Endothelial cell of umbilical vein (primary cell): ENCODE measurements around the gene NAT10. TPM values are rescaled to one million over a fixed set of nuclear protein-coding genes. Genes with fewer than 3 reads are reported as not detected.

Experiments used
- BruUV-seq: library from RNA; stranded (reverse); fragments of 400-500 nt; replicated peaks from 2 replicates; lab custom pipeline; 2021; lab: Mats Ljungman, UMichigan
- CTCF ChIA-PET: fragments of 300-600, 350-600 bp; sonication (Branson Sonifier 250); formaldehyde crosslinking; loops from one replicate; lab custom pipeline; 2021; ENCODE audit warnings: antibody characterized with exemption, inconsistent platforms; lab: Charles Lee
- POLR2A ChIA-PET: fragments of 300-600, 350-600 bp; sonication (Branson Sonifier 250); formaldehyde crosslinking; loops from one replicate; lab custom pipeline; 2021; ENCODE audit warnings: antibody characterized with exemption, inconsistent platforms; lab: Charles Lee
- DNase-seq: peaks from one replicate; pipeline ENCODE4 v3.0.0-alpha.2; 2011; ENCODE audit warnings: low read depth, low spot score
- FAIRE-seq: peaks from 2 replicates; lab custom pipeline; 2011; peaks lifted over from hg19 to GRCh38; lab: Jason Lieb, UNC
- H2AFZ ChIP-seq: 2 replicates; pipeline ENCODE4 v1.6.0; 2012; ENCODE audit warnings: low read depth, low read length, control low read depth, inconsistent platforms
- H3K27ac ChIP-seq: 2 replicates; pipeline ENCODE4 v1.5.1; 2011; ENCODE audit warnings: low read depth, mild to moderate bottlenecking, control low read depth, low read length, moderate library complexity; ENCODE audit not compliant: insufficient read depth
- H3K27me3 ChIP-seq, 2 experiments: 2 replicates each; pipeline versions ENCODE4 v1.6.0 to v1.6.1; 2011; ENCODE audit warnings: low read length in 2 of 2, mixed read lengths in 1 of 2; ENCODE audit not compliant: control insufficient read depth in 2 of 2, insufficient read depth in 2 of 2
- H3K36me3 ChIP-seq, 2 experiments: 2 replicates in 1 of 2; 3 replicates in 1 of 2; pipeline ENCODE4 v1.5.1; 2011; ENCODE audit warnings: low read length in 2 of 2, mild to moderate bottlenecking in 1 of 2, moderate library complexity in 1 of 2; ENCODE audit not compliant: control insufficient read depth in 2 of 2, insufficient read depth in 2 of 2; ENCODE audit errors: extremely low read depth in 1 of 2
- H3K4me1 ChIP-seq: 3 replicates; pipeline ENCODE4 v1.5.1; 2011; ENCODE audit warnings: mild to moderate bottlenecking, low read length; ENCODE audit not compliant: control insufficient read depth, insufficient read depth; ENCODE audit errors: extremely low read depth
- H3K4me2 ChIP-seq: 2 replicates; pipeline ENCODE4 v1.6.1; 2011; ENCODE audit warnings: low read length, control low read depth, mixed read lengths; ENCODE audit not compliant: insufficient read depth
- H3K4me3 ChIP-seq, 3 experiments: fragments of 200-600 bp in 1 of 3; sonication (generic), shearing (Covaris generic) in 1 of 3; replicated peaks in 1 of 3; 2 replicates each; pipeline ENCODE4 v1.5.1; 2011 to 2016; ENCODE audit warnings: control low read depth in 3 of 3, low read length in 3 of 3, mild to moderate bottlenecking in 2 of 3, inconsistent platforms in 1 of 3, low read depth in 1 of 3, moderate library complexity in 1 of 3; ENCODE audit not compliant: insufficient read depth in 1 of 3
- H3K79me2 ChIP-seq: 2 replicates; pipeline ENCODE4 v1.6.0; 2012; ENCODE audit warnings: low read length, inconsistent platforms; ENCODE audit not compliant: control insufficient read depth, insufficient read depth
- H3K9ac ChIP-seq: replicated peaks from 2 replicates; pipeline ENCODE3; 2011; ENCODE audit warnings: low read length, control low read depth; ENCODE audit not compliant: insufficient read depth; ENCODE audit errors: extremely low read depth
- H3K9me1 ChIP-seq: replicated peaks from 3 replicates; pipeline ENCODE4 v1.6.0; 2011; ENCODE audit warnings: mild to moderate bottlenecking, low read length; ENCODE audit not compliant: control insufficient read depth, insufficient read depth; ENCODE audit errors: extremely low read depth
- H3K9me3 ChIP-seq: replicated peaks from 2 replicates; pipeline ENCODE4 v1.5.1; 2012; ENCODE audit warnings: low read length, inconsistent platforms; ENCODE audit not compliant: control insufficient read depth, insufficient read depth
- H4K20me1 ChIP-seq: replicated peaks from 2 replicates; pipeline ENCODE3; 2011; ENCODE audit warnings: mild to moderate bottlenecking, low read length; ENCODE audit not compliant: control insufficient read depth, insufficient read depth; ENCODE audit errors: extremely low read depth
- FOS ChIP-seq: IDR thresholded peaks from 2 replicates; pipeline ENCODE4 v1.6.1; 2011; ENCODE audit warnings: mild to moderate bottlenecking, low read length, moderate library complexity, borderline replicate concordance; ENCODE audit not compliant: insufficient read depth
- JUN ChIP-seq: IDR thresholded peaks from 2 replicates; pipeline ENCODE4 v1.6.1; 2011; ENCODE audit warnings: borderline replicate concordance, low read depth; ENCODE audit not compliant: insufficient read length, insufficient read depth
- MYC ChIP-seq: IDR thresholded peaks from one replicate; pipeline ENCODE4 v1.6.1; 2011; ENCODE audit warnings: mild to moderate bottlenecking, low read depth, low read length
- POLR2A ChIP-seq: IDR thresholded peaks from 2 replicates; pipeline ENCODE4 v1.6.1; 2012; ENCODE audit warnings: low read depth, mild to moderate bottlenecking, control low read depth, low read length
- dilution Hi-C: fragments of 300-500 bp; cut with MboI; formaldehyde crosslinking; loops from one replicate; pipeline ENCODE4 v1.15.0; 2019; ENCODE audit warnings: low sequenced_read_pairs; ENCODE audit not compliant: extremely low pct_ligation_motif_present
- intact Hi-C: fragments of 100-400 bp; cut with micrococcal nuclease; formaldehyde crosslinking; loops from one replicate; pipeline ENCODE4 v1.10.0; 2022
- polyA plus RNA-seq, 4 experiments: library from polyadenylated mRNA; depleted of rRNA in 3 of 4; stranded (reverse) in 3 of 4; unstranded in 1 of 4; fragments of >200 nt; gene quantifications; 2 replicates each; pipeline versions ENCODE4 v1.2.1 to v1.2.3, GENCODE V29; 2011 to 2012; ENCODE audit warnings: missing spikeins in 1 of 4
- total RNA-seq: library from RNA; stranded (reverse); gene quantifications from 2 replicates; pipeline ENCODE4 v1.2.3, GENCODE V29; 2021
- TF ChIP-seq, protein P1 (sequence below), 2 donors: IDR thresholded peaks; 1 replicate in 1 of 2; 2 replicates in 1 of 2; pipeline ENCODE4 v1.5.1; 2011; ENCODE audit warnings: low read length in 2 of 2, mild to moderate bottlenecking in 2 of 2, moderate library complexity in 2 of 2, control low read depth in 1 of 2, inconsistent platforms in 1 of 2, low read depth in 1 of 2; ENCODE audit not compliant: insufficient read depth in 1 of 2; ENCODE audit errors: extremely low read depth in 1 of 2

The NAT10 gene
- total and polyA plus RNA-seq, 2 donors (not counting 3 experiments of a cell fraction or from before 2014, with no cell fraction given) = 32.0 to 57.6 TPM

DNA sequence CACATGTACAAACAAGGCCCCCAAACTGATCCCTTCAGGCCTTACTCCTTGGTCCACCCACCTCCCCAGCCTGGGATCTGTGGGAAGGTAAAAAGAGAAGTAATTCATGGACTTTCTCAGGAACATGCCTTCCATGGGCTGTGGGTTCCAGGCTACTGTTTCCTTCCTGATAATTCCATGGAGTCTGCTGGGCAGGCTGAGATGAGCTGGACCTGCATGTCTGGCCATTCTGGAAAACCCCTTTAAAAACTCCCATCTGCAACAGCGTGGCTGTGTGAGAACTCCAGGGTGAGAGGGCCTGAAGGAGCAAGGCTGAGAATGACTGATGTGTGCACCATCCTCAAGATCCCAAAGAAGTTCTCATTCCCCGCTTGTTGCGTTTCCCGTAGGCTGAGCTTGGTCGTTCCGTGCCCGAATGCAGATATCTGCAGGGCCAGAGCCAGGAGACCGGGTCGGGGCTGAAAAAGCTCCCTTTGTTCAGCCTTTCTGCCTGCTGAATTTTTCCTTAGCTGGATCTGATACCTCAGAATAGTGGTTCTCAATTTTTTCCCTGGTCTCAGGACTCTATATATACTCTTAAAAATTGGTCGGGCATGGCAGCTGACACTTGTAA is 72.9 kb downstream of the NAT10 start:
- no TSS peak for BruUV-seq

More for the DNA sequence above, 72.9 kb downstream of the NAT10 start:
- dilution Hi-C loops (no loop called here), intact Hi-C loops (no loop called here)
- no peak for TF ChIP-seq JUN
- TF ChIP-seq FOS = no peak
- TF ChIP-seq, protein P1, sequence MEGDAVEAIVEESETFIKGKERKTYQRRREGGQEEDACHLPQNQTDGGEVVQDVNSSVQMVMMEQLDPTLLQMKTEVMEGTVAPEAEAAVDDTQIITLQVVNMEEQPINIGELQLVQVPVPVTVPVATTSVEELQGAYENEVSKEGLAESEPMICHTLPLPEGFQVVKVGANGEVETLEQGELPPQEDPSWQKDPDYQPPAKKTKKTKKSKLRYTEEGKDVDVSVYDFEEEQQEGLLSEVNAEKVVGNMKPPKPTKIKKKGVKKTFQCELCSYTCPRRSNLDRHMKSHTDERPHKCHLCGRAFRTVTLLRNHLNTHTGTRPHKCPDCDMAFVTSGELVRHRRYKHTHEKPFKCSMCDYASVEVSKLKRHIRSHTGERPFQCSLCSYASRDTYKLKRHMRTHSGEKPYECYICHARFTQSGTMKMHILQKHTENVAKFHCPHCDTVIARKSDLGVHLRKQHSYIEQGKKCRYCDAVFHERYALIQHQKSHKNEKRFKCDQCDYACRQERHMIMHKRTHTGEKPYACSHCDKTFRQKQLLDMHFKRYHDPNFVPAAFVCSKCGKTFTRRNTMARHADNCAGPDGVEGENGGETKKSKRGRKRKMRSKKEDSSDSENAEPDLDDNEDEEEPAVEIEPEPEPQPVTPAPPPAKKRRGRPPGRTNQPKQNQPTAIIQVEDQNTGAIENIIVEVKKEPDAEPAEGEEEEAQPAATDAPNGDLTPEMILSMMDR (IDR thresholded peaks at IDR 0.05; ENCODE audit: extremely low read depth in 1 of 2, insufficient read depth in 1 of 2, low read depth in 1 of 2, low read length in 2 of 2) = no peak
- TF ChIP-seq POLR2A = no peak
- no peak for TF ChIP-seq MYC
- Histone ChIP-seq H4K20me1 (no peaks in the 10 kb centered on the region), H3K36me3 (no peaks in the 10 kb centered on the region), H3K9me1 (no peaks in the 10 kb centered on the region), H2AFZ (no peak overlapping the region), H3K4me2 (no peak overlapping the region), H3K27ac (no peak overlapping the region), H3K79me2 (no peaks in the 10 kb centered on the region), H3K27me3 (peaks cover 3 to 5% of the 10 kb centered on the region in 2 experiments), H3K4me1 (no peaks in the 10 kb centered on the region), H3K9ac (no peak overlapping the region), H3K4me3 (no peak overlapping the region), H3K9me3 (no peaks in the 10 kb centered on the region)
- CTCF ChIA-PET = interaction anchor here (0.5 to 2.2 kb wide), 4 partner anchors 29 to 313 kb away, joined by 3 to 8 read pairs (median 4); partner anchors contain the start of gene ABTB2
- DNase-seq = no peak
- POLR2A ChIA-PET = no interaction called here
- FAIRE-seq = no peak
